Stimulated activated CD8-positive, alpha-beta memory T cell treated with anti-CD3 and anti-CD28 coated beads, Interleukin-7, amount 100 ng/mL, for 48 hours (primary cell): Measurements from ENCODE around the gene ZNF408.
"Not testable (repeated sequence)": the region's sequence is repeated elsewhere in the genome, so short reads cannot be mapped to it uniquely, and the experiment has no call there.

Source experiments
- DNase-seq, 2 donors: peaks; one replicate each; pipeline ENCODE4 v3.0.0-alpha.2; 2020; ENCODE audit warnings: low read depth in 1 of 2; ENCODE audit errors: extremely low read depth in 1 of 2

ZNF408 gene

GRCh38 chr11:46700241-46701077 is at the start of gene ZNF408, which contains the start of gene ARHGAP1:
TSS of gene ZNF408 (plus strand) at chr11:46701031. CDS start at chr11:46701048, 17 bp downstream.
TSS of gene ARHGAP1 (minus strand) at chr11:46700619. CDS start at chr11:46696107, 4,512 bp downstream.
- DNase-seq: peak; percentile 98 to 99

GRCh38 chr11:46655631-46656030 is 45.2 kb upstream of the ZNF408 start:
- no peak for DNase-seq

- DNase-seq: no peak
These were observed 43.6 kb upstream of the ZNF408 start for GRCh38 chr11:46657186-46657585.

- DNase-seq: no peak
These were observed 42.6 kb upstream of the ZNF408 start for GRCh38 chr11:46658259-46658658.

GRCh38 chr11:46659908-46660307 is 40.9 kb upstream of the ZNF408 start:
- no peak for DNase-seq

- DNase-seq: no peak
These were observed 39.0 kb upstream of the ZNF408 start for GRCh38 chr11:46661836-46662235.

- DNase-seq: no peak
These were observed 38.5 kb upstream of the ZNF408 start for GRCh38 chr11:46662366-46662765.

- DNase-seq: no peak
These were observed 37.4 kb upstream of the ZNF408 start for GRCh38 chr11:46663277-46663940.

- no peak for DNase-seq
These were observed 36.2 kb upstream of the ZNF408 start for GRCh38 chr11:46664612-46665011.

- DNase-seq: no peak
These were observed 35.5 kb upstream of the ZNF408 start for GRCh38 chr11:46665356-46665755.

GRCh38 chr11:46666516-46666915 is 34.3 kb upstream of the ZNF408 start:
- no peak for DNase-seq

GRCh38 chr11:46667043-46667481 is 33.8 kb upstream of the ZNF408 start:
- DNase-seq: no peak

GRCh38 chr11:46668480-46669085 is 32.2 kb upstream of the ZNF408 start:
- no peak for DNase-seq

- DNase-seq: no peak
These were observed 31.1 kb upstream of the ZNF408 start for GRCh38 chr11:46669711-46670139.

- not testable (repeated sequence) for DNase-seq
These were observed 30.3 kb upstream of the ZNF408 start for GRCh38 chr11:46670521-46670920.

GRCh38 chr11:46671958-46672315 is 28.9 kb upstream of the ZNF408 start:
- DNase-seq: no peak

- no peak for DNase-seq
These were observed 28.4 kb upstream of the ZNF408 start for GRCh38 chr11:46672381-46672839.

- DNase-seq: no peak
These were observed 26.9 kb upstream of the ZNF408 start for GRCh38 chr11:46673713-46674462.

GRCh38 chr11:46674463-46675287 is 26.2 kb upstream of the ZNF408 start:
- DNase-seq: no peak

GRCh38 chr11:46675288-46675851 is 25.5 kb upstream of the ZNF408 start:
- no peak for DNase-seq
